Stimulated activated CD4-positive, alpha-beta T cell treated with anti-CD3 and anti-CD28 coated beads, TNF-alpha, amount 100 ng/mL, for 24 hours (primary cell): Measurements from ENCODE around the gene SLC39A10.

ENCODE experiments used
- DNase-seq, 3 experiments: peaks; one replicate each; pipeline ENCODE4 v3.0.0-alpha.2; 2020; ENCODE audit warnings: low read depth in 3 of 3

The SLC39A10 gene

GRCh38 chr2:195730912-195731311, 73.9 kb downstream of the SLC39A10 start:
- no peak for DNase-seq

DNA sequence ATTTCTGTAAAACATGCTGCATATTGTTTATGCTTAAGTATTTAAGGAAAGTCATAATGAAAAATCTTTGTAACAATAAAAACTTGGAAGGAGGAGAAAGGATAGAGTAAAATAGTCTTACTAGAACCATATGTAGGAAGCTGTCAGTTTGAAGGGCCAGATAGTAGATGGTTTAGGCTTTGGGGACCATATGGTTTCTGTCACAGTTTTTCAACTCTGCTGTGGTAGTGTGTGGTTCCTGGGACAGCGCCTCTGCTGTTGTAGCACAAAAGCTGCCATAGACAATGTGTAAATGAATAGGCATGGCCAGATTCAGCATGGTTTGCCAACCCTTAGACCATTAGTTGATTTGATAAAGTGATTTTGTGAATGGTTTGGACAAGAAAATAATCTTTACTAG, 75.5 kb downstream of the SLC39A10 start:
- DNase-seq, result no peak

DNA sequence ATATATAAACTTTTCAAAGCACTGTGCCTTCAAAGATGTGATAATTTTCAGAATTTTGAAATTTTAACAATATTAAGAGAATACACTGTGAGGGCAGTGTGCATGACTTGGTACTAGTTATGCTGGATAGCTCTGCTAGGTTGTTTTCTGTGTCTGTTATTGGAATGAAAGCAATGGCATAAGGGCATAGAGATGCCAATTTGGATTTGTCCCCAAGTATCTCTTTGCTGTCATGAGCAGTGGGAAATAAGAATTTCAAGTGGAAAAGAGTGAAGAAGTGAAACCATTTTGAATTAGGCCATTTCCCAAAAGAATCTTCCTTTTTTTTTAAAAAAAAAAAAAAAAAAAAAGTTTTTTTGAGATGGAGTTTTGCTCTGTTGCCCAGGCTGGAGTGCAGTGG, 76.8 kb downstream of the SLC39A10 start:
- DNase-seq, result no peak

DNA sequence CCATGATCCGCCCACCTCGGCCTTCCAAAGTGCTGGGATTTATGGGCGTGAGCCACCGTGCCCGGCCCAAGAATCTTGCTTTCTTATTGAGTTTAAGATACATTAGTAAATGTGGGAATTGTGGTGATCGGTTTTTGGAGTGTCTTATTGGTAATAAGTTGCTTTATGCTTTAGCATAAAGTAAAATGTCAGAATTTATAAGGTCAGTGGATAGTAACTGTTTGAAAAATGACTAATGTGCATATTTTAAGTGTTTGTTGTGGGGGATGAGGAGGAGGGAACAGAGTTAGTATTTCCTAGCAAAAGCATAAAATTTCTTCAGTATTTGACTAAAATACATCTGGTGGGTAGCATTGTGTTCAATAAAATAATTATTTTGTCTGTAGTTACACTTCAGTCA, 77.4 kb downstream of the SLC39A10 start:
- DNase-seq, result no peak

GRCh38 chr2:195734931-195735330, 77.9 kb downstream of the SLC39A10 start:
- no peak for DNase-seq

- no peak for DNase-seq
Observed at GRCh38 chr2:195735347-195735746, 78.3 kb downstream of the SLC39A10 start.

DNA sequence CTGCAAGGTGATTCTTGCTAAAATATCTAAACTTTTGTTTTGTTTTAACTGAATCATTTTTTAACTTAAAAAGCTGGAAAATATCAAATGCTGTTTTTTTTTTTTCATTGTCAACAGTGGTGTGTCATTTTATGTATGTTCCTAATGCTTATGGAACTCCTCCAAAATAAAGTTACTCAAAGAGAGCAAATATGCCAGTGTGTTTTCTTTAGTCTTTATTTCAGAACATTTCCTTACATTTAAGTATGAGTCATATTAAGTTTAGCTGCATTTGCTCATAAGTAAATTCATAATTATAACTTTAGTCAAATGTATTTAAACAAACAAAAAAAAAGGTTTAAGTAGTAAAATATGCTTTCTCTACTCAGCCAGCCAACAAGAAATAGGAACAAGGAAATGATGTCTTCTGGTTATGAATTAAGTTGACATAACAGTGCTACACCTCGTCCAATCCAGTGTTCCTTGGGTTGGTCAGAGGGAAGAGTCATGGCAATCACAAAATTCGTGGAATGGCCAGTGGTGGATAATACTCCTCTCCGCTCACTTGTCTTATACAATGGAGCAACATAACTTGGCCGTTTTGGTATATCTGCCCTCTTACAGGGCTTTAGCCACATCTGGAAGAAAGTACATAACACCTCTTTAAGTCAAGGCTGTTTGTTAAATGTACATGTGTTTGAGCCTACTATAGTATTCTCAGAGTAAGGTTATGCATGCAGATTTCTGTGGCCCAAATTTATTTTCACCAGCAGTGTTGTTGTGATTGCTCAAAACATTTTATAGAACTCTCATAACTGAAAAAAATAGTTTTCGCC, 80.7 kb downstream of the SLC39A10 start:
- DNase-seq, result no peak

- DNase-seq, result no peak
Observed at GRCh38 chr2:195741191-195741590, 84.2 kb downstream of the SLC39A10 start.

DNA sequence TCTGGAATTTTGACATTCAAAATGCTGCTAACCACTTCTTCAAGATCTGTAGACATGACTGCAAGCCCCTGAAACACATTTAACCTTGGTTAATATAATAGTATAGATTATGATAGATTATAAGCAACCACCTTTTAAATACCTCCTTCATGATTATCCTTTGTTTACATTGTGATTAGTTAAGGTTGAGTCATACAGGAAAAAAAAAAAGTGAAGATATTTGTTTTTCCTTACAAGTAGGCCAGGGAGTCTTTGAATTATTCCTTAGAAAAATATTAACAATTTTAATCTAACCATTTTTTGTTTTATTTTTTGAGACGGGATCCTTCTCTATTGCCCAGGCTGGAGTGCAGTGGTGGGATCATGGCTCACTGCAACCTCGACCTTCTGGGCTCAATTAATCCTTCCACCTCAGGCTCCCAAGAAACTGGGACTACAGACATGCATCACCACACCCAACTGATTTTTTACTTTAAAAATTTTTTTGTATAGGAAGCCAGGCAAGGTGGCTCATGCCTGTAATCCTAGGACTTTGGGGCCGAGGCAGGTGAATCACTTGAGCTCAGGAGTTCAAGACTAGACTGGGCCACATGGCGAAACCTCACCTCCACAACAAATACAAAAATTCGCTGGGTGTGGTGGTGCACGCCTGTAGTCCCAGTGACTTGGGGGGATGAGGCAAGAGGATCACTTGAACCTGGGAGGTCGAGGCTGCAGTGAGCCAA, 99.4 kb downstream of the SLC39A10 start:
- no peak for DNase-seq

DNA sequence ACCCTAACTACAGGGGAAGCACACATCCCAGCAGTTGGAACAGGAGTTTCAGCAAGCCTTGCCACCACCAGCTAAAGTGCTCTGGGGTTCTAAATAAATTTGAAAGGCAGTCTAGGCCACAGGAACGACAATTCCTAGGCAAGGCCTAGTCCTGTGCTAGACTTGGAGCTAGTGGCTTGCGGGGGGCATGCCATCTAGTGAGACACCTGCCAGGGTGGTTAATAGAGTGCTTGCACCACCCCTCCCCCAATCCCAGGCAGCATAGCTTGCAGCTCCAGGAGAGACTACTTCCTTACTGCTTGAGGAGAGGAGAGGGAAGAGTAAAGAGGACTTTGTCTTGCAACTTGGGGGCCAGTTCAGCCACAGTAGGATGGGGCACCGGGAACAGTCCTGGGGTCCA, 101.8 kb downstream of the SLC39A10 start:
- DNase-seq, result no peak

DNA sequence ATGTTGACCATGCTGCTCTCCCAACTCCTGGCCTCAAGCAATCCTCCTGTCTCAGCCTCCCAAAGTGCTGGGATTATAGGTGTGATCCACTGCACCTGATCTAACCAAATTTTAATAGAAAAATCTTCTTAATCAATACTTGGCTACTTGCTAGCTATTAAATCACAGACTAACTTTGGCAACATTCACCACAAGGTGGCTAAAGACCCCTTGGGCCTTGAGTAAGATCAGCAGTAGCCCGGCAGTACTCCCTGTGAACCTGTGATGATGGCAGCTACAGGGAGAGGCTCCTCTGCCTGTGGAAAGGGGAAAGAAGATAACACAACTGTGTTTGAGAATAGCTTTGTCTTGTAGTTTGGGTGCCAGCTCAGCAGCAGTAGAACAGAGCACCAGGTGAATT, 102.9 kb downstream of the SLC39A10 start:
- DNase-seq, result no peak

- DNase-seq, result no peak
Observed at GRCh38 chr2:195763866-195764265, 106.8 kb downstream of the SLC39A10 start.

GRCh38 chr2:195766691-195767090, 109.7 kb downstream of the SLC39A10 start:
- no peak for DNase-seq

GRCh38 chr2:195768431-195768830, 111.4 kb downstream of the SLC39A10 start:
- DNase-seq, result no peak

- no peak for DNase-seq
Observed at GRCh38 chr2:195769975-195770374, 112.9 kb downstream of the SLC39A10 start.

GRCh38 chr2:195779491-195779890, 122.5 kb downstream of the SLC39A10 start:
- no peak for DNase-seq

- DNase-seq, result no peak
Observed at GRCh38 chr2:195782156-195782555, 125.1 kb downstream of the SLC39A10 start.
